NCI-H1694 treated with DMSO at 0.1 percent for 48 hours (cell line): ENCODE measurements around the gene PLCH1.
"Not testable (repeated sequence)": the region's sequence is repeated elsewhere in the genome, so short reads cannot be mapped to it uniquely, and the experiment has no call there.

ENCODE experiments used
- DNase-seq: peaks from one replicate; lab custom pipeline; 2025; lab: John Stamatoyannopoulos, UW

Gene PLCH1

GRCh38 chr3:155643581-155644165 lies 101.2 kb downstream of the PLCH1 start:
- DNase-seq, result no peak

- no peak for DNase-seq
Observed at GRCh38 chr3:155641956-155642355, 102.9 kb downstream of the PLCH1 start.

GRCh38 chr3:155640098-155640497 lies 104.8 kb downstream of the PLCH1 start:
- no peak for DNase-seq

GRCh38 chr3:155639462-155640055 lies 105.3 kb downstream of the PLCH1 start:
- DNase-seq, result no peak

- not testable (repeated sequence) for DNase-seq
Observed at GRCh38 chr3:155638461-155638860, 106.4 kb downstream of the PLCH1 start.

GRCh38 chr3:155637567-155637966 lies 107.3 kb downstream of the PLCH1 start:
- DNase-seq, result no peak

GRCh38 chr3:155635056-155635455 lies 109.8 kb downstream of the PLCH1 start:
- no peak for DNase-seq

GRCh38 chr3:155634121-155634719 lies 110.7 kb downstream of the PLCH1 start:
- DNase-seq, result no peak

- no peak for DNase-seq
Observed at GRCh38 chr3:155631323-155632019, 113.4 kb downstream of the PLCH1 start.

GRCh38 chr3:155629556-155629955 lies 115.3 kb downstream of the PLCH1 start:
- no peak for DNase-seq

- no peak for DNase-seq
Observed at GRCh38 chr3:155629056-155629455, 115.8 kb downstream of the PLCH1 start.

GRCh38 chr3:155622647-155623046 lies 122.2 kb downstream of the PLCH1 start:
- not testable (repeated sequence) for DNase-seq

GRCh38 chr3:155620552-155620951 lies 124.3 kb downstream of the PLCH1 start:
- DNase-seq, result not testable (repeated sequence)

- DNase-seq, result no peak
Observed at GRCh38 chr3:155619118-155619915, 125.6 kb downstream of the PLCH1 start.

GRCh38 chr3:155618543-155618942 lies 126.3 kb downstream of the PLCH1 start:
- no peak for DNase-seq

GRCh38 chr3:155617346-155617925 lies 127.4 kb downstream of the PLCH1 start:
- no peak for DNase-seq

- DNase-seq, result not testable (repeated sequence)
Observed at GRCh38 chr3:155615141-155615540, 129.7 kb downstream of the PLCH1 start.

- DNase-seq, result not testable (repeated sequence)
Observed at GRCh38 chr3:155614410-155614809, 130.5 kb downstream of the PLCH1 start.

GRCh38 chr3:155611456-155611855 lies 133.4 kb downstream of the PLCH1 start:
- no peak for DNase-seq

- DNase-seq, result no peak
Observed at GRCh38 chr3:155609586-155609985, 135.3 kb downstream of the PLCH1 start.

GRCh38 chr3:155608228-155608920 lies 136.5 kb downstream of the PLCH1 start:
- no peak for DNase-seq
